Rectal smooth muscle tissue (tissue), 1 donor: ENCODE data around the gene CYSTM1.

ENCODE experiments used
- H3K27ac ChIP-seq: one replicate; pipeline ENCODE4 v1.7.0; 2013; ENCODE audit warnings: low read depth, low read length, inconsistent platforms
- H3K27me3 ChIP-seq: one replicate; pipeline ENCODE4 v1.7.0; 2013; ENCODE audit warnings: low read length; ENCODE audit not compliant: control insufficient read depth, insufficient read depth
- H3K36me3 ChIP-seq: one replicate; pipeline ENCODE4 v1.7.0; 2013; ENCODE audit warnings: low read length; ENCODE audit not compliant: control insufficient read depth, insufficient read depth
- H3K4me1 ChIP-seq: one replicate; pipeline ENCODE4 v1.7.0; 2013; ENCODE audit warnings: low read length; ENCODE audit not compliant: control insufficient read depth, insufficient read depth
- H3K4me3 ChIP-seq: one replicate; pipeline ENCODE4 v1.7.0; 2013; ENCODE audit warnings: low read length
- H3K9ac ChIP-seq: one replicate; pipeline ENCODE4 v1.7.0; 2013; ENCODE audit warnings: low read length

Gene CYSTM1

GRCh38 chr5:140246378-140247122 is 71.6 kb downstream of the CYSTM1 start:
- peak overlapping the region; percentile 12 for H3K4me3 ChIP-seq
- no peaks in the 10 kb centered on the region for H3K36me3 ChIP-seq
- H3K9ac ChIP-seq: no peak overlapping the region
- peaks cover 37% of the 10 kb centered on the region for H3K4me1 ChIP-seq
- H3K27ac ChIP-seq: peak overlapping the region; percentile 84
- H3K27me3 ChIP-seq: no peaks in the 10 kb centered on the region

GRCh38 chr5:140248414-140248813 is 73.4 kb downstream of the CYSTM1 start:
- no peak overlapping the region for H3K4me3 ChIP-seq
- no peak overlapping the region for H3K27ac ChIP-seq
- no peaks in the 10 kb centered on the region for H3K27me3 ChIP-seq
- no peaks in the 10 kb centered on the region for H3K36me3 ChIP-seq
- H3K4me1 ChIP-seq: peaks cover 19% of the 10 kb centered on the region
- H3K9ac ChIP-seq: no peak overlapping the region

GRCh38 chr5:140249536-140249935 is 74.5 kb downstream of the CYSTM1 start:
- H3K36me3 ChIP-seq: no peaks in the 10 kb centered on the region
- no peak overlapping the region for H3K27ac ChIP-seq
- H3K4me3 ChIP-seq: no peak overlapping the region
- no peak overlapping the region for H3K9ac ChIP-seq
- no peaks in the 10 kb centered on the region for H3K27me3 ChIP-seq
- H3K4me1 ChIP-seq: peaks cover 19% of the 10 kb centered on the region

GRCh38 chr5:140250386-140250785 is 75.4 kb downstream of the CYSTM1 start:
- Histone ChIP-seq H3K9ac (no peak overlapping the region), H3K4me3 (no peak overlapping the region), H3K36me3 (no peaks in the 10 kb centered on the region), H3K27ac (no peak overlapping the region), H3K4me1 (peaks cover 15% of the 10 kb centered on the region), H3K27me3 (no peaks in the 10 kb centered on the region)

- H3K4me1 ChIP-seq: peaks cover 4% of the 10 kb centered on the region
- H3K27ac ChIP-seq: no peak overlapping the region
These were observed 76.6 kb downstream of the CYSTM1 start for GRCh38 chr5:140251527-140251973.

GRCh38 chr5:140252470-140253126 is 77.6 kb downstream of the CYSTM1 start:
- no peak overlapping the region for H3K27ac ChIP-seq
- no peaks in the 10 kb centered on the region for H3K36me3 ChIP-seq
- no peak overlapping the region for H3K9ac ChIP-seq
- no peaks in the 10 kb centered on the region for H3K27me3 ChIP-seq
- H3K4me3 ChIP-seq: no peak overlapping the region
- H3K4me1 ChIP-seq: no peaks in the 10 kb centered on the region

More at GRCh38 chr5:140251527-140251973, 76.6 kb downstream of the CYSTM1 start:
- Histone ChIP-seq H3K36me3 (no peaks in the 10 kb centered on the region), H3K9ac (no peak overlapping the region), H3K27me3 (no peaks in the 10 kb centered on the region), H3K4me3 (no peak overlapping the region)

- no peak overlapping the region for H3K9ac ChIP-seq
- H3K36me3 ChIP-seq: no peaks in the 10 kb centered on the region
- no peaks in the 10 kb centered on the region for H3K4me1 ChIP-seq
- H3K27ac ChIP-seq: no peak overlapping the region
- H3K4me3 ChIP-seq: no peak overlapping the region
- no peaks in the 10 kb centered on the region for H3K27me3 ChIP-seq
These were observed 79.0 kb downstream of the CYSTM1 start for GRCh38 chr5:140253985-140254384.

- Histone ChIP-seq H3K4me3 (no peak overlapping the region), H3K27ac (no peak overlapping the region), H3K4me1 (no peaks in the 10 kb centered on the region), H3K9ac (no peak overlapping the region), H3K27me3 (no peaks in the 10 kb centered on the region), H3K36me3 (peaks cover 2% of the 10 kb centered on the region)
These were observed 80.6 kb downstream of the CYSTM1 start for GRCh38 chr5:140255460-140256157.

GRCh38 chr5:140256726-140257125 is 81.7 kb downstream of the CYSTM1 start:
- Histone ChIP-seq H3K4me1 (peaks cover 6% of the 10 kb centered on the region), H3K4me3 (no peak overlapping the region), H3K36me3 (peaks cover 2% of the 10 kb centered on the region), H3K9ac (no peak overlapping the region), H3K27ac (no peak overlapping the region), H3K27me3 (no peaks in the 10 kb centered on the region)

- Histone ChIP-seq H3K27ac (no peak overlapping the region), H3K9ac (no peak overlapping the region), H3K27me3 (no peaks in the 10 kb centered on the region), H3K4me3 (no peak overlapping the region), H3K36me3 (peaks cover 2% of the 10 kb centered on the region), H3K4me1 (peaks cover 9% of the 10 kb centered on the region)
These were observed 83.0 kb downstream of the CYSTM1 start for GRCh38 chr5:140258016-140258415.

GRCh38 chr5:140258873-140259272 is 83.9 kb downstream of the CYSTM1 start:
- H3K27ac ChIP-seq: no peak overlapping the region
- H3K4me3 ChIP-seq: no peak overlapping the region
- peaks cover 9% of the 10 kb centered on the region for H3K4me1 ChIP-seq
- H3K27me3 ChIP-seq: no peaks in the 10 kb centered on the region
- no peak overlapping the region for H3K9ac ChIP-seq
- H3K36me3 ChIP-seq: peaks cover 2% of the 10 kb centered on the region

GRCh38 chr5:140259500-140259899 is 84.5 kb downstream of the CYSTM1 start:
- Histone ChIP-seq H3K4me1 (peaks cover 9% of the 10 kb centered on the region), H3K27ac (no peak overlapping the region), H3K4me3 (no peak overlapping the region), H3K27me3 (no peaks in the 10 kb centered on the region), H3K9ac (no peak overlapping the region), H3K36me3 (peaks cover 2% of the 10 kb centered on the region)
